Breast epithelium (tissue), 3 donors: ENCODE results near the gene TEKTIP1.

Experiments
- POLR2A ChIP-seq: fragments of 450-650 bp; IDR thresholded peaks from one replicate; pipeline ENCODE4 v1.6.1; 2016; ENCODE audit warnings: antibody characterized with exemption, mild to moderate bottlenecking, moderate library complexity
- POLR2AphosphoS5 ChIP-seq, 3 donors: sonication (generic); formaldehyde crosslinking; IDR thresholded peaks; one replicate each; pipeline ENCODE4 v1.6.1; 2017; ENCODE audit warnings: antibody characterized with exemption in 3 of 3
- TF ChIP-seq, protein P1 (sequence below), 3 donors: fragments of 450-650 bp; IDR thresholded peaks; one replicate each; pipeline ENCODE4 v1.5.1; 2016 to 2017; ENCODE audit warnings: antibody characterized with exemption in 3 of 3, mild to moderate bottlenecking in 3 of 3, moderate library complexity in 3 of 3

DNA sequence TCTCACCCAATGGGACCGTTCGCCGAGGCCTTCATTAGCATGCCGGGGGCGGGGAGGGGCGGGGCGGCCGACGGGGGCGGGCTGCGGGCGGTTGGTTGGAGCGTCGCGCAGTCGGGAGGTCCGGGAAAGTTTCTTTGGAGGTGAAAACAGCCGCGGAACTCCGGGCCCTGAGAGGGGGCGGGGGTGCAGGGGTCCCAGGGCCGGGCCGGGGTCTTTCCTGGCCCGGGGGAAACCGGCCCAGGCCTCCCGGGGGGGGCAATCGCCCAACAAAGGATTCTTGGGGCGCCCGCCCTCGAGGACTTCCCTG lies 33.8 kb downstream of the TEKTIP1 start, which contains the start of gene HMG20B:
- TF ChIP-seq POLR2A (peak; percentile 13), POLR2AphosphoS5 (IDR thresholded peaks at IDR 0.05) (no peak)
- TF ChIP-seq, protein P1, sequence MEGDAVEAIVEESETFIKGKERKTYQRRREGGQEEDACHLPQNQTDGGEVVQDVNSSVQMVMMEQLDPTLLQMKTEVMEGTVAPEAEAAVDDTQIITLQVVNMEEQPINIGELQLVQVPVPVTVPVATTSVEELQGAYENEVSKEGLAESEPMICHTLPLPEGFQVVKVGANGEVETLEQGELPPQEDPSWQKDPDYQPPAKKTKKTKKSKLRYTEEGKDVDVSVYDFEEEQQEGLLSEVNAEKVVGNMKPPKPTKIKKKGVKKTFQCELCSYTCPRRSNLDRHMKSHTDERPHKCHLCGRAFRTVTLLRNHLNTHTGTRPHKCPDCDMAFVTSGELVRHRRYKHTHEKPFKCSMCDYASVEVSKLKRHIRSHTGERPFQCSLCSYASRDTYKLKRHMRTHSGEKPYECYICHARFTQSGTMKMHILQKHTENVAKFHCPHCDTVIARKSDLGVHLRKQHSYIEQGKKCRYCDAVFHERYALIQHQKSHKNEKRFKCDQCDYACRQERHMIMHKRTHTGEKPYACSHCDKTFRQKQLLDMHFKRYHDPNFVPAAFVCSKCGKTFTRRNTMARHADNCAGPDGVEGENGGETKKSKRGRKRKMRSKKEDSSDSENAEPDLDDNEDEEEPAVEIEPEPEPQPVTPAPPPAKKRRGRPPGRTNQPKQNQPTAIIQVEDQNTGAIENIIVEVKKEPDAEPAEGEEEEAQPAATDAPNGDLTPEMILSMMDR (IDR thresholded peaks at IDR 0.05): no peak
